ENCODE results near the gene VDAC1.

The VDAC1 gene

DNA sequence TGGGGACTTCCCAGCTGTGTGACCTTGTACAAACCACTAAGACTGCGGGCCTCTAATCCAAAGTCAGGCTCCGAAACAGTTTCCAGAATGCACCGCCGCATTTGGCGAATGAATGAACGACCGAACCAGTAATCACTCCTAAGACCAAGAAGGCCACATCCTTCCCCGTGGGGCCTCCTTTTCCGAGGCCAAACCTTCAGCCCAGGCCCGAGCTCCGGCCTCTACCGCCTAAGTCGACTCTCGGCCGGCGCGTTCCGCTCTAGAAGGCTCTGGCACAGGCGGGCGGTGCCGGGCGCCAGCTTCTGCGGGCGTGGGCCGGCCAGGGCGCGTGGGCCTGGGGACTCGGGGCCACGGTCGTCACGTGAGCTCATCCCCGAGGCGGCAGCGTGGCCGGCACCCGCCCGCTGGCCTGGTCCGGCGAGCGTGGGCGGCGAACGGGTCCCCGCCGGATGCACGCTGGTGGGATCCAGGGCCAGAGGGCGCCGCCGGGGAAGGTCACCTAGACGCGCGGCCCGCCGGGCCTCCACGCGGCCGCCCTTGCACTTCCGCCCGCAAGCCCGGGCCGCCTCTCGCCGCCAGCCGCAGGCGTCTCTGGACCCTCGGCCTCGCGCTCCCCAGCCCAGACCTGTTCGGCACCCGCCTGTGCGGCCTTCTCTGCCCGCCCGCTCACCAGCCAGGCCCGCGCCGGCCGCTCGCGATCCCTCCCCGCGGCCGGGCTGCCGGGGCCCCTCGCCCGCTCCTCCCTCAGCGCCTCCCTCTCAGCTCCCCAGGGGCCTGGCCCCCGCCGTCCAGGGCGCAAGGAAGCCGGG is 754 bp downstream of the VDAC1 start:
- Histone ChIP-seq H2AFZ (ENCODE audit: low read depth) (peak overlapping the region; percentile 27; the same call in 1 of the 2 replicates), H3K4me3 (IDR thresholded peaks at IDR 0.05; ENCODE audit: insufficient read depth, low read depth, low read length) (no peak overlapping the region), H3K4me2 (peak overlapping the region; percentile 68), H3K36me3 (ENCODE audit: insufficient read depth) (no peaks in the 10 kb centered on the region), H4K20me1 (ENCODE audit: insufficient read depth) (peaks cover 23% of the 10 kb centered on the region), H3K27ac (peak overlapping the region; percentile 97), H3K9ac (peak overlapping the region; percentile 97), H3K79me2 (ENCODE audit: insufficient read depth, low read depth) (peaks cover 54% of the 10 kb centered on the region), H3K4me1 (ENCODE audit: low read depth, poor library complexity, severe bottlenecking) (peaks cover 32% of the 10 kb centered on the region), H3K27me3 (ENCODE audit: insufficient read depth, low read depth) (no peaks in the 10 kb centered on the region)
- TF ChIP-seq, protein P1, sequence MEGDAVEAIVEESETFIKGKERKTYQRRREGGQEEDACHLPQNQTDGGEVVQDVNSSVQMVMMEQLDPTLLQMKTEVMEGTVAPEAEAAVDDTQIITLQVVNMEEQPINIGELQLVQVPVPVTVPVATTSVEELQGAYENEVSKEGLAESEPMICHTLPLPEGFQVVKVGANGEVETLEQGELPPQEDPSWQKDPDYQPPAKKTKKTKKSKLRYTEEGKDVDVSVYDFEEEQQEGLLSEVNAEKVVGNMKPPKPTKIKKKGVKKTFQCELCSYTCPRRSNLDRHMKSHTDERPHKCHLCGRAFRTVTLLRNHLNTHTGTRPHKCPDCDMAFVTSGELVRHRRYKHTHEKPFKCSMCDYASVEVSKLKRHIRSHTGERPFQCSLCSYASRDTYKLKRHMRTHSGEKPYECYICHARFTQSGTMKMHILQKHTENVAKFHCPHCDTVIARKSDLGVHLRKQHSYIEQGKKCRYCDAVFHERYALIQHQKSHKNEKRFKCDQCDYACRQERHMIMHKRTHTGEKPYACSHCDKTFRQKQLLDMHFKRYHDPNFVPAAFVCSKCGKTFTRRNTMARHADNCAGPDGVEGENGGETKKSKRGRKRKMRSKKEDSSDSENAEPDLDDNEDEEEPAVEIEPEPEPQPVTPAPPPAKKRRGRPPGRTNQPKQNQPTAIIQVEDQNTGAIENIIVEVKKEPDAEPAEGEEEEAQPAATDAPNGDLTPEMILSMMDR (conservative IDR thresholded peaks at IDR 0.05; ENCODE audit: low read depth, low read length) = no peak

DNA sequence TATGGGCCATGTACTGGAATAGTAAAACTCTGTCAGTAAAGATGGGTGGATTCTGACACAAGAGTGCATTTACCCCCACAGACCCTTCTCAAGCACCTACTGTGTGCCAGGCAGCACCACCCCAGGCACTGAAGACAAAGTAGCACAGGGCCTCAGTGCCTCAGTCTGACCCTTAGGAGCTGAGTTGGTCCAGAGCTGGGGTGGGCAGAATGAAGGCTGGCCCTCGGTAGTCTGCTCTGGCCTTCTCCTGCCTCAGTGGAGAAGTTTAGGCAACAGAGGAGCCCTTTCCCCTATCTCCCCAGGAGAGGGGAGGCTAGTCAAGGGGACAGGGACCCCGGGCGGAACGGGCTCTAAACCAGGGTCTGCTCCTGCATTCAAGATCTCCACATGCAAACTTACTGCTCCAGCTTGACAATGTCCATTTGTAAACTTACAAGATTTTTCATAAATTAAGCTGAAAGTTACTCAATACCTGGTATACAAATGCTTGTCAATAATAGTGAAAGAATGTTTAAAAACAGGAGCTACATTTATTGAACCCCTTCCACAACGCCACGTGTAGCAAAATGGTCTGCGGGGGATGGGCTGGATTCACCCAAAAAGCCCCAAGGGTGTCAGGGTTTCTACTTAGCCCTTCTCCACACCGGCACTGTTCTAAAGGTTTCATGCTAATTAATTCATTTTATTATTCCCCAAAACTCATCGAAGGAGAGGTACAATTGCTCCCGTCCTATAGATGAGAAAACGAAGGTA is 1.5 kb downstream of the VDAC1 start:
- Histone ChIP-seq H3K4me1 (ENCODE audit: low read depth, poor library complexity, severe bottlenecking) (peaks cover 32% of the 10 kb centered on the region), H4K20me1 (ENCODE audit: insufficient read depth) (peaks cover 30% of the 10 kb centered on the region), H3K9ac (peak overlapping the region; percentile 97), H3K4me2 (peak overlapping the region; percentile 68), H3K27ac (peak overlapping the region; percentile 97), H3K4me3 (IDR thresholded peaks at IDR 0.05; ENCODE audit: insufficient read depth, low read depth, low read length) (no peak overlapping the region), H3K27me3 (ENCODE audit: insufficient read depth, low read depth) (no peaks in the 10 kb centered on the region), H2AFZ (ENCODE audit: low read depth) (peak overlapping the region; percentile 27; the same call in 1 of the 2 replicates), H3K36me3 (ENCODE audit: insufficient read depth) (no peaks in the 10 kb centered on the region), H3K79me2 (ENCODE audit: insufficient read depth, low read depth) (peaks cover 62% of the 10 kb centered on the region)
- TF ChIP-seq, protein P1 (conservative IDR thresholded peaks at IDR 0.05; ENCODE audit: low read depth, low read length) = no peak

DNA sequence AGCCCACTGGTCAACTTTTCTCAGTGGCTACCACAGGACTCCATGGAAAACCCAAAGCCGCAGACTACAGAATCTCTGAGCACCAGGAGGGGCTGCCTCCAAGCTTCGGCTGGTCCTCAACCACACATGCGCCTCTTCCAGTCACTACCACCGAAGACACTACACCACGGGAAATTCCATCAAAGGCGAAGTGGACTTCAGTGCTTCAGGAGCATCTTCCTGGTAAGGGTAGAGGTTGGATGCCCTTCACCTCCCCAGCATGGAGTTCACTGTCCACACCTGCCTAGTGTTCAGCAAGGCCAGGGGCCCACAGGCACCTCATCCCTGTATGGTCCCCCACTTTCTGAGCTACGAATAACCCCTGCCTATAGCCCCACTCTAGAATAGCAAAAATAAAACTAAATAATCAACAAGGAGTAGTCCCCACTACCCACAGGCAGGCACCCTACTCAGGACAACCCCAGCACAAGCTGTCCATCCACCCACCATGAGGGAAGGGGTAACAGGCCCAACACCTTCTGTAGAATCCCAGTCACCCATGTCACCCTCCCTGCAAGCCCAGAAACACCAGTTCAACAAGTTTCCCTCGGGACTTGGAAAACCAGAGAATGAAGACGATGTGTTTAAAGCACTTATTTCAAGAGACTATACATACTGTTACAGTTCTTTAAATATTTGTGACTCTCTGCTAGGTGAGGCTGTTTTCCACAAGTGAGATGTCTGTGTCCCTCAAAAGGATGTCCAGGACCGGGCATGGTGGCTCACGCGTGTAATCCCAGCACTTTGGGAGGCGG is 2.6 kb downstream of the VDAC1 start:
- H3K4me2 ChIP-seq = peak overlapping the region; percentile 68
- no peaks in the 10 kb centered on the region for H3K36me3 ChIP-seq (ENCODE audit: insufficient read depth)
- H4K20me1 ChIP-seq (ENCODE audit: insufficient read depth) = peaks cover 39% of the 10 kb centered on the region
- no peaks in the 10 kb centered on the region for H3K27me3 ChIP-seq (ENCODE audit: insufficient read depth, low read depth)
- no peak overlapping the region for H3K4me3 ChIP-seq (IDR thresholded peaks at IDR 0.05; ENCODE audit: insufficient read depth, low read depth, low read length)
- H2AFZ ChIP-seq (ENCODE audit: low read depth) = no peak overlapping the region
- peaks cover 73% of the 10 kb centered on the region for H3K79me2 ChIP-seq (ENCODE audit: insufficient read depth, low read depth)
- H3K9ac ChIP-seq = peak overlapping the region; percentile 97; the same call in 1 of the 2 replicates
- TF ChIP-seq, protein P1 (conservative IDR thresholded peaks at IDR 0.05; ENCODE audit: low read depth, low read length) = no peak
- peaks cover 35% of the 10 kb centered on the region for H3K4me1 ChIP-seq (ENCODE audit: low read depth, poor library complexity, severe bottlenecking)
- H3K27ac ChIP-seq = no peak overlapping the region

DNA sequence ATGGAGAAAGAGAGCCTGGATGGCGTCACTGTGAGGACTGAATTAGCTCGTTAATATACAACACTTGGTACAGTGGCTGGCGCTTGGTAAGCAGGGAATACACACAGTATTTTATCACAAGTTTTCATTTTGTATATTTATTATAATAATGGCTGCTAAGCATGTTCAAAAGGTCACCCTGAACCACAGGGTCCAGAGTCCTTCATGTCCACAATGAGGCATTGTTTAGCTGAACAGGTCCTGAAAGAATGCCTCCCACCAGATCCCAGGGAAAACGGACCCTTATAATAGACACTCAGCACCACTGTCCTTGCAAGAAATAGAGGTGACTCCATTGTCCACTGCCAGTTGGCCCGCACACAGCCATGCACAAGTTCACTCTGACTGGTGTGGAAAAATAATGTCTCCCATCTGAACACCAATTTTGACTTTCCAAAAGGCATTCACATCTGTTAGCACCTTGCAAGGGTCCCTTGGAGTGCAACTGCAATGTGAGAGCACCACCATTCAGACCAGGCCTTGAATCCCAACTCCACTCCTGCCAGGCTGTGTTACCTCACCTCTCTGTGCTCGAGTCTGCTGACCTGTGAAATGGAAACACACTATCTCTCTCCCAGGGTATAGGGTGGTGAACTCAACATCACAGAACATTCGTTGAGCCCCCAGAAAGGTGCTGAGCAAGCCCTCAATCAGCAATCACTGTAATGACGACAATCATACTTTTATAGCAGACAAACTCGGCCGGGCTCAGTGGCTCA is 3.9 kb downstream of the VDAC1 start:
- no peaks in the 10 kb centered on the region for H3K36me3 ChIP-seq (ENCODE audit: insufficient read depth)
- H3K9ac ChIP-seq = no peak overlapping the region
- H3K27me3 ChIP-seq (ENCODE audit: insufficient read depth, low read depth) = no peaks in the 10 kb centered on the region
- no peak overlapping the region for H3K27ac ChIP-seq
- H2AFZ ChIP-seq (ENCODE audit: low read depth) = no peak overlapping the region
- no peak overlapping the region for H3K4me2 ChIP-seq
- peaks cover 46% of the 10 kb centered on the region for H3K4me1 ChIP-seq (ENCODE audit: low read depth, poor library complexity, severe bottlenecking)
- H3K79me2 ChIP-seq (ENCODE audit: insufficient read depth, low read depth) = peaks cover 85% of the 10 kb centered on the region
- peaks cover 50% of the 10 kb centered on the region for H4K20me1 ChIP-seq (ENCODE audit: insufficient read depth)
- TF ChIP-seq, protein P1 (conservative IDR thresholded peaks at IDR 0.05; ENCODE audit: low read depth, low read length) = no peak
- H3K4me3 ChIP-seq (IDR thresholded peaks at IDR 0.05; ENCODE audit: insufficient read depth, low read depth, low read length) = no peak overlapping the region

All from KMS-11 (cell line).